Measurements from ENCODE around the gene APEH. TPM values are rescaled to one million over a fixed set of nuclear protein-coding genes. Genes with fewer than 3 reads are reported as not detected.
"Not testable (repeated sequence)": the region's sequence is repeated elsewhere in the genome, so short reads cannot be mapped to it uniquely, and the experiment has no call there.

APEH gene
- total and polyA plus RNA-seq, 4 donors: 65.1 to 94.1 (median 87.5) TPM

- no peaks in the 10 kb centered on the region for H3K9me3 ChIP-seq (ENCODE audit: control insufficient read depth in 4 of 4, low read length in 3 of 4)
- TF ChIP-seq REST (IDR thresholded peaks at IDR 0.05): no peak
- no peak for TF ChIP-seq ZBTB33 (IDR thresholded peaks at IDR 0.05)
- TF ChIP-seq TAF1 (conservative IDR thresholded peaks at IDR 0.05): no peak
- TF ChIP-seq FOXA2 (IDR thresholded peaks at IDR 0.05): no peak
- no peak for TF ChIP-seq FOXA1 (IDR thresholded peaks at IDR 0.05)
- TF ChIP-seq RAD21 (IDR thresholded peaks at IDR 0.05): no peak
- TF ChIP-seq ATF3 (IDR thresholded peaks at IDR 0.05): no peak
- no peak for TF ChIP-seq SP1 (IDR thresholded peaks at IDR 0.05)
- TF ChIP-seq YY1 (IDR thresholded peaks at IDR 0.05): no peak
- TF ChIP-seq EGR1 (IDR thresholded peaks at IDR 0.05; ENCODE audit: low read depth in 2 of 2): no peak
- TF ChIP-seq GABPA (IDR thresholded peaks at IDR 0.05 in 1 of 2, conservative IDR thresholded peaks at IDR 0.05 in 1 of 2): no peak
- no peak for TF ChIP-seq RXRA (IDR thresholded peaks at IDR 0.05)
- TF ChIP-seq HNF4A (conservative IDR thresholded peaks at IDR 0.05): no peak
- TF ChIP-seq CTCF (IDR thresholded peaks at IDR 0.05; ENCODE audit: low read depth, low read length, missing input control): no peak
- TF ChIP-seq NR2F2 (IDR thresholded peaks at IDR 0.05): no peak
- no peak for TF ChIP-seq HNF4G (IDR thresholded peaks at IDR 0.05)
- no peak for TF ChIP-seq JUND (IDR thresholded peaks at IDR 0.05)
- no peak for TF ChIP-seq MAX (IDR thresholded peaks at IDR 0.05)
- no peaks in the 10 kb centered on the region for H3K27me3 ChIP-seq (ENCODE audit: control insufficient read depth in 4 of 4, insufficient read depth in 4 of 4, low read length in 3 of 4)
- H3K27ac ChIP-seq (ENCODE audit: low read depth in 1 of 2, low read length in 2 of 2): no peak overlapping the region
- peaks cover 3 to 15% (median 7%) of the 10 kb centered on the region in 4 donors for H3K4me1 ChIP-seq (ENCODE audit: control insufficient read depth in 4 of 4, insufficient read depth in 4 of 4, low read length in 3 of 4)
- H3K36me3 ChIP-seq (ENCODE audit: control insufficient read depth in 4 of 4, insufficient read depth in 3 of 4, low read depth in 1 of 4, low read length in 3 of 4): peaks cover 18 to 60% (median 51%) of the 10 kb centered on the region in 4 donors
- no peak overlapping the region for H3K9ac ChIP-seq (ENCODE audit: low read depth in 1 of 2, low read length in 2 of 2)
- no peak overlapping the region for H3K4me3 ChIP-seq (ENCODE audit: low read depth in 1 of 3, low read length in 3 of 3)
- no peak for DNase-seq (ENCODE audit: low spot score)
- WGBS: 89% methylated on average over 6 of the region's 6 CpGs
Observed at GRCh38 chr3:49683162-49683561, 9.0 kb downstream of the APEH start.

GRCh38 chr3:49684453-49684852 lies 10.3 kb downstream of the APEH start:
- not testable (repeated sequence) for H3K27me3 ChIP-seq (ENCODE audit: control insufficient read depth in 4 of 4, insufficient read depth in 4 of 4, low read length in 3 of 4); DNase-seq (ENCODE audit: low spot score); H3K9me3 ChIP-seq (ENCODE audit: control insufficient read depth in 4 of 4, low read length in 3 of 4); H3K4me3 ChIP-seq (ENCODE audit: low read depth in 1 of 3, low read length in 3 of 3); H3K27ac ChIP-seq (ENCODE audit: low read depth in 1 of 2, low read length in 2 of 2); H3K9ac ChIP-seq (ENCODE audit: low read depth in 1 of 2, low read length in 2 of 2)
- Histone ChIP-seq H3K4me1 (ENCODE audit: control insufficient read depth in 4 of 4, insufficient read depth in 4 of 4, low read length in 3 of 4) (peaks cover 3 to 15% (median 7%) of the 10 kb centered on the region in 4 donors), H3K36me3 (ENCODE audit: control insufficient read depth in 4 of 4, insufficient read depth in 3 of 4, low read depth in 1 of 4, low read length in 3 of 4) (peaks cover 18 to 48% (median 42%) of the 10 kb centered on the region in 4 donors)
- WGBS: 99% methylated on average over 2 of the region's 2 CpGs

GRCh38 chr3:49685103-49685502 lies 11.0 kb downstream of the APEH start:
- not testable (repeated sequence) for DNase-seq (ENCODE audit: low spot score); H3K9me3 ChIP-seq (ENCODE audit: control insufficient read depth in 4 of 4, low read length in 3 of 4); H3K9ac ChIP-seq (ENCODE audit: low read depth in 1 of 2, low read length in 2 of 2); H3K27ac ChIP-seq (ENCODE audit: low read depth in 1 of 2, low read length in 2 of 2); H3K4me3 ChIP-seq (ENCODE audit: low read depth in 1 of 3, low read length in 3 of 3); H3K27me3 ChIP-seq (ENCODE audit: control insufficient read depth in 4 of 4, insufficient read depth in 4 of 4, low read length in 3 of 4)
- peaks cover 14 to 42% (median 40%) of the 10 kb centered on the region in 4 donors for H3K36me3 ChIP-seq (ENCODE audit: control insufficient read depth in 4 of 4, insufficient read depth in 3 of 4, low read depth in 1 of 4, low read length in 3 of 4)
- 95% methylated on average over 10 of the region's 10 CpGs for WGBS
- H3K4me1 ChIP-seq (ENCODE audit: control insufficient read depth in 4 of 4, insufficient read depth in 4 of 4, low read length in 3 of 4): peaks cover 3 to 21% (median 11%) of the 10 kb centered on the region in 4 donors

GRCh38 chr3:49685846-49686245 lies 11.7 kb downstream of the APEH start:
- WGBS: 55% methylated on average over 33 of the region's 36 CpGs
- not testable (repeated sequence) for H3K9ac ChIP-seq (ENCODE audit: low read depth in 1 of 2, low read length in 2 of 2); DNase-seq (ENCODE audit: low spot score); H3K27ac ChIP-seq (ENCODE audit: low read depth in 1 of 2, low read length in 2 of 2); H3K9me3 ChIP-seq (ENCODE audit: control insufficient read depth in 4 of 4, low read length in 3 of 4); H3K27me3 ChIP-seq (ENCODE audit: control insufficient read depth in 4 of 4, insufficient read depth in 4 of 4, low read length in 3 of 4); H3K4me3 ChIP-seq (ENCODE audit: low read depth in 1 of 3, low read length in 3 of 3)
- H3K4me1 ChIP-seq (ENCODE audit: control insufficient read depth in 4 of 4, insufficient read depth in 4 of 4, low read length in 3 of 4): peaks cover 5 to 24% (median 19%) of the 10 kb centered on the region in 4 donors
- peaks cover 14 to 35% (median 32%) of the 10 kb centered on the region in 4 donors for H3K36me3 ChIP-seq (ENCODE audit: control insufficient read depth in 4 of 4, insufficient read depth in 3 of 4, low read depth in 1 of 4, low read length in 3 of 4)

Data from liver (tissue), 9 donors.